CD4-positive, alpha-beta T cell treated with Interleukin-17A for 4 hours (primary cell): Measurements from ENCODE around the gene LPCAT1.
A peak's percentile ranks its signal among the peaks of the same experiment; 100 is the strongest.
"Not testable (repeated sequence)": the region's sequence is repeated elsewhere in the genome, so short reads cannot be mapped to it uniquely, and the experiment has no call there.

Source experiments
- DNase-seq: peaks from one replicate; pipeline ENCODE4 v3.0.0-alpha.2; 2020; ENCODE audit warnings: mixed read lengths

Gene LPCAT1

DNA sequence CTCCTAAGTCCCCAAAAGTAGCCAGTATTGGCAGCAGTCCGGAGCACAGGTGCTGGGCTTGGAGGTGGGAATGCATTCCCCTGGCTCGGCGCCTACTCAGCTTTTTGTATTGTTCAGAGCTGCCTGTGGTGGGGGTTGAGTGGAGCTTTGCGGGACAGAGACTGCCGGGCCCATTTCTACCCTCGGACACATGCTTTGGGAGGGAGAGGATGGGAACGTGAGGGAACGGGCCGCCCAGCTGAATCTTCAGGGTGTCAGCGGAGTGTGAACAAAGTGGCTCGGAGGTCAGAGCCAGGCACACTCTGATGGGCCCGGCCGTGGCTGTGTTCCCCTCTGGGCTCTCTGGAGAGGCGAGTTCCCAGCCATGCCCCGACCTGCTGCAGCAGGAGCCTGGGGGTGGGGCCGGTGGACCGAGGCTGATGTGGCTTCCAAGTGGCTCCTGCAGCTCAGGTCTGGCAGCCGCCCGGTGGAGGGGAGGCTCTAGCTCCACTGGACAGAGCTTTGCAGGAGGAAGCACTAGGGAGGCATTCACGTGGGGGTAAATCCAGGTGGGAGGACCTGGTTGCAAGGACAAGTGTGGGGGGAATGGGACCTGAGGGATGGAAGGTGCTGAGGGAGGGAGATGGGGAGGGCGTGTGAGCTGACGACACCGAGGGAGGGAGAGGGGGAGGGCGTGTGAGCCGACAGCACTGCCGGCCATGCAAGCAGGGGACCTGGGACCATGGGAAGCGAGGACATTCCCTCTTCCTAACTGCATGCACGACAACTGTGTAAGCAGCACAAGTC, 47.4 kb downstream of the LPCAT1 start:
- no peak for DNase-seq

DNA sequence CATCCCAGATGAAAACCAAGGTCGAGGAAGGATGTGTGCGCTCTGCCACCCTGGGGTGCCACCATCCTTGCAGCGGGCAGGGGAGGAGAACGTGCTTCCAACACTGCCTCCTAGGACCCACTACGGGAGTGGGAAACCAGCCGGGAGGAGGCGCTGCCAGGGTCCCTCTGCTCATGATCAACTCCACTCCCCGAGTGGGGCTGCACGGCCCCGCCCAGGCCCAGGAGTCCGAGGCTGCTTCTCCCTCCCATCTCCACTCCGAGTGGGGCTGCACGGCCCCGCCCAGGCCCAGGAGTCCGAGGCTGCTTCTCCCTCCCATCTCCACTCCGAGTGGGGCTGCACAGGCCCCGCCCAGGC, 48.2 kb downstream of the LPCAT1 start:
- DNase-seq: not testable (repeated sequence)

DNA sequence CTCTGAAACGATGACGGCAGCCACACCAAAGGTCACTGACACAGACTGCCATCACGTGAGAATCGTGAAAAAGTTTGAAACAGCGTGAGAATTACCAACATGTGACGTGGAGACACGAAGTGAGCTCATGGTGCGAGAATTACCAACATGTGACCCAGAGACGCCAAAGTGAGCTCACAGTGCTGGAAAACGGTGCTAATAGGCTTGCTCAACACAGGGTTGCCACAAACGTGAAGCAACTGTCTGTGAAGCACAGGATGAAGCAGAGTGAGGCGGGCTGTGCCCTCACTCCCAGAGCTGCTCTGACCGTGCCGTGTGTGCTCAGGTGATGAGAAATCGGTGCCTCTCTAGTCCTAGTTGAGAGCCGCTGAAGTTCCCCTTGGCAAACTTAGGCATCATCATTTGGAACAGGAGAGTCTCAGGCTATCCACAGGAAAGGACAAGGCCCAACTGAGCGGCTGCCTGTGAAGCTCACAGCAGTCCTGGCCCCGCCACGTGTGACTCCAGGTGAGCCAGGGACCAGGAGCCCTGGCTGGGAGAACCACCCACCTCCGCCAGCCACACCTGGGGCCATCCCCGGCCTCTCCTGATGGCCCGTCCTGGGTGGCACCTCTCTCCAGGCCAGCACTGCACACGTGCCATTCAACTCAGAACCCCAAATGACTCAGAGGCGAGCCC, 48.8 kb downstream of the LPCAT1 start:
- no peak for DNase-seq

DNA sequence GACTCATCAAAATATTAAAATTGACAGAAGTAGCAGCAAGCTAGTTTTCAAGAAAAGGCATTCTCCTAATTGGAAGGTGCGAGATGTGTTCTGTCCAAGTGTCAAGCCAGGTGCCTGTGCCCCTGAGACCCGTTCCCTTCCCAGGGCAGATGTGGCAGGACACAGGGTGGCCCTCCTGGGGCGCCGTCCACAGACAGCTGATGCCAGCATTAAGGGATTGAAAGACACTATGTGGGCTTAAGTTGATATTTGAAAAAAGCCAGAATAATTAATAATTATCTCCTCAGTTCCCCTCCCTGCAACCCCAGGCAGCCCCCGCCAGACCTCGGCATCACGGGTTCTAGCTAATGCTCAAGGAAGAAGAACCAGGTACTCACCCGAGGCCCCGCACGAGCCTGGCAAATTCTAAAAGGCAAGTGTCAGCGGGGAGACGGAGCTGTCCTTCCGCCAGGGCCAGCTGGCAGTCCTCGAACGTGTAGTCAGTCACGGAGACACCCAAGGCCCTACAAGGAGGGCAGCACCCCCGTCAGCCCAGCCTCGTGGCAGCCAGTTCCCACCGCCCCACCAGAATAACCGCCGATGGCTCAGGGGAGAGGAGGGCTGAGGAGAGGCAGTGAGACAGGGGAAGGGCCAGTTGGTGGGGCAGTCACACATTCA, 49.4 kb downstream of the LPCAT1 start:
- no peak for DNase-seq

DNA sequence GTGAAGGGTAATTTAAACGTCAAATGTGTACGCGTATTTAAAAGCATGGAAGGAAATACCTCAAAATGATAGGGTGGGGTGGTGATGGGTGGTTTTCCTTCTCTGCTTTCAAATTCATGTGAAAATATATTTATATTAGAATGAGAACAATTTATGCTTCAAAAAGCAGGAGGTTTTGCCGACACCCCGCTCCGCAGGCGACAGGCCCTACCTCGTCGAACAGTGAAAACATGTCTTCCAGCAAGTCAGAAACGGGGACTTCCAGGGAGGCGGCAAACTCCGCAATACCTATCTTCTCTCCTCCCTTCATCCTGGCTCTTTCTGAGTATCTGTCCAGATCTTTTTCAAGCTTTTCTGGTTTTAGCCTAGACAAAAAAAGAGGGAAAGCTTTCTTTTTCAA, 50.0 kb downstream of the LPCAT1 start:
- no peak for DNase-seq

DNA sequence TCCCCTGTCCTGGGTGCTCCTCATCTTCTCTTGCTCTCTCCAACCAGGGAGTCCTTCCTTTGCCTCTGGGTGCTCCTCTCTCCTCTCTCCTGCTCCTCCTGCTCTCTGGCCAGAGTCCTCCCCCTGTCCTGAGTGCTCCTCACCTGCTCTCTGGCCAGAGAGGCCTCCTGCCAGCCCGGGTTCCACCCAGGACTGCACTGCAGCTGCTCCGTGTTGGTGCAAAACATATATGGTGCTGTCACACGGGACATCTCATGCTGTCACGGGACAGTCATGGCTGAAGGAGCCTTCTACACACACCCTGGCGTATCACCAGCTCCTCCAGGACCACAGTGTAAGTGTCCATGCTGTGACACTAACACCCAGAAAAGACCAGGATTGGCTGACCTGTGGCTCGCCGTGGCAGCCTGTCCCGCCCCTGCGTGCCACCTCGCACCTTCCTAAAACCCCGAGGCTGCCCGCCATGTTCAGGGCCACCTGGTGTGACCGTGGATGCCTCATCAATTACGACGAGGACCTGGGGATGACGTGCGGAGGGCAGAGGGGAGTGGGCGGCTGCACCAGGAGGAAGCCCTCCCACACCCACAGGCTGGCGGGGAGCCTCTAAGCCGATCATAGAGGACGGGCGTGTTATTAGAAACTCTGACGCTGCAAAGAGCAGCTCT, 50.7 kb downstream of the LPCAT1 start:
- no peak for DNase-seq

DNA sequence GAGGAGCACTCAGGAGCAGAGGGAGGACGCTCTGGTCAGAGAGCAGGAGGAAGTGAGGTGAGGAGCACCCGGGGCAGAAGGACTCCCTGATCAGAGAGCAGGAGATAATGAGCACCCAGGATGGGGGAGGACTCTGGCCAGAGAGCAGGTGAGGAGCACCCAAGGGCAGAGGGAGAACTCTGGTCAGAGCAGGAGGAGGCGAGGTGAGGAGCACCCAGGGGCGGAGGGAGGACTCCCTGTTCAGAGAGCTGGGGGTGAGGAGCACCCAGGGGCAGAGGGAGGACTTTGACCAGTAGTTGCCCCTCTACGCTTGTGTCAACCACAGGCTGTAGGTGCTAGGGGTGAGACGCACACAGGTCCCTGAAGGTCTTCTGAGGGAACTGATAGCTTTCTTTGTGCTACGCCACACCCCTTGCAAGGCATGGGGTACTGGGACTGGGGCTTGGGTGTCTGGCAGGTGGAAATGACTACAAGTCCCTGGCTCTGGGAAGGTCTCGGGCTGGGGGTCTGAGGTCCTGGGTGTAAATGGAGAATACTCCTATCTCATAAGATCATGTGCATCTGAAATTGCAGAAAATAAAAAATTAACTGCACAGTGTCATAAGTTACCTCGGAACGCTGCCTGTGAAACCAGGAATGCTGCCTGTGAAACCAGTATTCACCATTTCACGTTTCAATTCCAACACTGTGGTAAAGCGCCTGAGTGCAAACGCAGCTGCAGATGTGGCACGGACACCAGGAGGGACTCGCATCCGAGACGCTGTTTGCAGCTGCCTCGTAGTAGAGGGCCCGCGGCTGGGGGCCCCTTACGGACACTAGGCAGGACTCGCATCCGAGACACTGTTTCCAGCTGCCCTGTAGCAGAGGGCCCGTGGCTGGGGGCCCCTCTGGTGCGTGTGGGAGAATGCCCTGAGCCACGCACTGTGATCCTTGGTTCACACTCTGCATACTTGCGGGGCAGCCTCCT, 51.5 kb downstream of the LPCAT1 start:
- no peak for DNase-seq

DNA sequence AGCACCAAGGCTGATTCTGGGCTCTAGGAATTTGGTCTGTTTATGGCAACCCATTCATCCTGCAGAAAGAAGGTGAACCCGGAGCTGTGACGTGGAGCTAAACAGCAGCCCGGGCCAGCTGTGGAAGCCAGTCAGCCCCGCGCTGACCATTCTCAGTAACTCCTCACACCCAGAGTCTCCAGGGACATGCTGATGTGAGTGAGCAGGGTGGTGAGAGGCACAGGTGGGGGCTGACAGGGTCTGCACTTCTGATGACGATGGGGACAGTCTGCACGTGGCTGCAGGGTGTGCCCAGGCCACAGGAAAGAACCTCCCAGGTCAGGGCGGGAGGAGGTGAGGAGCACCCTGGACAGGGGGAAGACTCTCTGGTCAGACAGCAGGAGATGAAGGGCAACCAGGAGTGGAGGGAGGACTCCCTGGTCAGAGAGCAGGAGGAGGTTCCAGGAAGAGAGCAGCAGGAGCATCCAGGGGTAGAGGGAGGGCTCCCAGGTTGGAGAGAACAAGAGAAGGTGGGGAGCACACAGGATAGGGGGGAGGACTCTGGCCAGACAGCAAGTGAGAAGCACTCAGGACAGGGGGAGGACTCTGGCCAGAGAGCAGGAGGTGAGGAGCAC, 52.4 kb downstream of the LPCAT1 start:
- DNase-seq: no peak

DNA sequence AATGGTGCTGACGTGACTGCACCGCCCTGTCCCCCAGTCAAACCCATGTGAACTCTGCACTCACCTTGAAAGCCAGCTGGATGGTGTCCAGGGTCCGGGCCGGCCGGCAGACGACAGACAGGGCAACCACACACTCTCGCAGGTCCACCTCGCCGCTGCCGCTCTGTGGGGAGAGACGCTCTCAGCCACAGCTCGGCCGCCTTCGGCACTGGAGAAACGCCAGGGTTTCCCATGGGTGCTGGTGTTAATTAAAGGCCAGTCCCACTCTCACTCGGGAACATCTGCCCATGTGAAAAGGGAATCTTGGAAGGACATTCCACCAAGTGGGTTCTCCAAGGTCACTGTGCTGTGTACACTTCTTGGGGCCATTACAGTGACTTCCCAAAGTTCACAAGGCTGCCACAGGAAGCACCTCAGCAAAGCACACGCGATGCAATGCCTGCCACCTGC, 53.0 kb downstream of the LPCAT1 start:
- DNase-seq: no peak

DNA sequence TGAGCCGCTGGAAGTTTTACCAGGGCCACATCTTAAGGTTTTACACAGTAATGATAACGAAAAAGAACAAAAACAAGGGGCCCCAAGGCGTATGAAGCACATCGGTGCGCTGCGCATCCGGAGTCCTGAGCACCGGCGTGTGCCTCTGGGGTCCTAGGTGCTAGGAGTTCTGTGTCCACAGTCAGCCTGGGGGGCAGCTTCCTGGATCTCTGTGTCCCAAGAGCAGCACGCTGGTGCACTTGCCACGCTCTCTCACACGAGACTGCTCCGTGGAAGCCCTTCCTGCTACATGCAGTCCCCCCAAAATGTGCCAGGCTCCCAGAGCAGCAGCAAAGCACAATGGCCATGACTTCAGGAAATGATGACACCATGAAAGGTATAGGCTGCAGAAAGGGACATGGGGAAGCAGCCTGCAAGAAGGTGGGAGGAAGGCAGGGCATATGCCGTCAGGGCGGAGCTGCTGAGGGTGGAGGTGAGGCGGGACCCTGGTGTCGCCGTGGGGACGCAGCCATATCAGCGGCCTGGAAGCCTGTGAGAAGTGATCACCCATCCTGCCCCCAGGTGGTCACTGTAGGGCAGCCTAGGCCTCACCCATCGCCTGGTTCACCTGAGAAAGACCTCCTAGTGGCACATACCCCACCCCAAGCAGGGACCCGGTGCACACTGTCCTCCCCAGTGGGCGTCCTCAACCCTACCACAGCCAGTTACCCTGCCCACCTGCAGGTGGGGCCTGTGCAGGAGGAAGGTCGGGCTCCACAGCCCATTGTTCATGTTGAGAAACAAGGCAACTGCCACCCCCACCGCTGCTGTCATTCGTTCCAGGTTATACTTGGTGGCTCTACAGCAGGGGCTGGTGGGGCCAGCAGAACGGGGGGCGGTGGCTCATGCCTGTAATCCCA, 54.9 kb downstream of the LPCAT1 start:
- no peak for DNase-seq

DNA sequence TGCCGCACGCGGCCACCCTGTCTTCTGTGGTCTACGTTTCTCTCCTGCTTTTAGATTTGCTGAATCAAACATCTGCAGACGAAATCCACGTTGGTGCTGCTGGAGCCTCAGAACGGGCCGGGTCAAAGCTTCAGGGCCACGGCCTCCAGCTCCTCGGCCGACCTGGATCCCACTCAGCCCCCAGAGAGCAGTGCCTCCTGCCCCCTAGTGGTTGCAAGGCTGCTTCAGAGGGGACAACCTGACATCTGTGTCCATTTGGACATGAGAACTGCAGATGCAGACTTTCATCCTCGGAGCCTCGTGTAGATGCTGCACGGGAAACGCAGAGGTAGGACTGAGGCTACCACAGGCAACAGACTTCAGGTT, 55.5 kb downstream of the LPCAT1 start:
- DNase-seq: peak; percentile 48

DNA sequence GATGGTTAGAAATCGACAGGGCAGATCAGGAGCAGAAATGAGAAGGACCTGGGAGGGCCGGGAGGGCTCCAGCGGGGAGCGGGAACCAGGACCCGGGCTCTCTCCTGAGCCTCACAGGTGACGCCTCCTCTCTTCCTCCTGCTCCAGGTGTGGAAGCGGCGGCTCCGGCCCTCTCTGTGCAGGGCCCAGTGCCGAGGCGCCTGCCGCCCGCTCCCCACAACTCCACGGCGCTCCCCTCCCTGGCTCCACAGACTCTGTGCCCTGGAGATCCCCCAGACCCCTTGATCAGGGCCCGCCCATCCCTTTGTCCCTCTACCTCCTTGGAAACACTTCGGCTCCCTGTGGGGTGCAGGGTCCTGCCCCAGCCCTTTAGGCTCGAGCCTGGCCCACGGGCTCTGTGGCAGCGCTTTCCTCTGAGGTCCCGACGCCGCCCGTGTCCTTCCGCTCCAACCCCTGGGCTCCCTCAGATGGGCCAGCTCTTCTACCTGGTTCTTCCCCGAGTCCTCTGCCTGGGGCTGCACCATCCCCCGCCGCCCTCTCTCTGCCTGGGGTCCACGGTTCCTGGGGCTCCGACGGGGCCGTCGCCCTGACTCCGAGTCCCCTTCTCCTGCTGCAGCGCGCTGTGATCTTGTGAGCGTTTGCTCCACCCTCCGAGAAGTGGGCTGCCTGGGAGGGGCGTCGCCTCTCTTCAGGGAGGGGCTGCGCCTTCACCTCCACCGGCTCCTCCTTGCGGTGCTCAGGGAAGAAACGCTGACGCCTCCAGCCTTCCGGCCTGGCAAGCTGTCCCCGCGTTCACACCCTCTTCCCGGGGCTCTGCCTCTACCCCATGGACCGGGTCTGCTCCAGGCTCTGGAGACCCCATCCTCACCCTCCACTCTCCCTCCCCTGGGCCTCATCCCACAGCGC, 56.2 kb downstream of the LPCAT1 start:
- DNase-seq: no peak

DNA sequence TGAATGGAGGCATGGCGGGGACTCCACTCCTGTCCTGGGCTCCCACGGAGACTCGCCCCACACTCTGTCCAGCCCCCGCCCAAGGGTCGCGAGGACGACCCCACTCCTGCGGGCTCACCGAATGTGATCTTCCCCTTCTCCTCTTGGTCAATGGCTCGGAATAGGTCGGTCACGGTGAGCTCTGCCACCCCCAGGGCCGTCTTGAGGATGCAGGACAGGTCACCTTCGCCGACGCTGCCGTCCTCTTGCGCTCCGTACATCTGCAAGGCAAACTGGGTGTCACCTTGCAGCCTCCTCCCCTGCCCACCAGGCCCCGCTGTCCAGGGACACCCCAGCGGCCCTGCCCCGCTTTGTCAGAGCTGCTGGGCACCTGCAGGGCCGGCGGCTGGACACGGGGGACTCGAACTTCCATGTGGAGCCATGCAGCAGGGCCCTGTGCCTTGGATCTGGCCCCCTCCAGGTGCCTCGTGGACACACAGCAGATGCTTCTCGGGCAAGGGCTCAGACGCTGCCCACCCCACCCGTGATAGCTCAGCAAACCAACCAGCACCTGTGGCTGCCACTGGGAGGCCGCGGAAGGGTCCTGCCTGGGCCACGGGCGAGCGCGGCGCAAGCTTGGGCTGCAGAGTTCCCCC, 57.0 kb downstream of the LPCAT1 start:
- no peak for DNase-seq

DNA sequence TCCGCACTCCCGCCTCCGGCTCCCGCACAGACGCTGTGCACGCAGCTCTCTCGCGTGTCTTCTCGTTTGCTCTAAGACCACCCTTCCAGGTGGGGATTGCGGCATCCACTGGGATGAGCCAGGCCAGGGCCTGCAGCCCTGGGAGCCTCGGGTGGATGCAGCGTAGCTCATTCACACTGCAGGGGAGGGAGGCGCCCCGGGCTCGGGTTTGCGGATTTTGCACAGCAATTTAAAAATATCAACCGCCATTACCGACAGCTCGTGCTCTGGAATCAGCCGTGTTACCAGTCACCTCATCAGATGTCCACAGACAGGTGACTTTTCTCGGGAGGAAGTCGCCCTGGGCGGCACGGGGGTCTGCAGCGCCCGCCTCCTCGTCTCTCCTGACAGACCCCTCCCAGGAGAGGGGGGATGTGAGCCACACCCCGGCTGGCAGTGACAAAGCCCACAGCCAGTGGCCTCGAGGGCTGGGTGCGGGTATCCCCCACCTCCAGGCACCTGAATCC, 57.7 kb downstream of the LPCAT1 start:
- DNase-seq: no peak

DNA sequence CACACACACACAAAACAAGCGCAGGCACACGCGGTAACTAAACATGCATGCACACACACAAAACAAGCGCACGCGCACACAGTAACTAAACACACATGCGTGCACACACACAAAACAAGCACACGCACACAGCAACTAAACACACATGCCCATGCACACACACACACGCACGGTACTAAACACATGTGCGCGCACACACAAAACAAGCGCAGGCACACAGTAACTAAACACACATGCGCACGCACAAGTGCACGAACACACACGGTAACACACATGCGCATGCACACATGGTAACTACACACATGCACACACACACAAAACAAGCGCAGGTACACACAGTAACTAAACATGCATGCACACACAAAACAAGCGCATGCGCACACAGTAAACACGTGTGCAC, 58.6 kb downstream of the LPCAT1 start:
- no peak for DNase-seq

DNA sequence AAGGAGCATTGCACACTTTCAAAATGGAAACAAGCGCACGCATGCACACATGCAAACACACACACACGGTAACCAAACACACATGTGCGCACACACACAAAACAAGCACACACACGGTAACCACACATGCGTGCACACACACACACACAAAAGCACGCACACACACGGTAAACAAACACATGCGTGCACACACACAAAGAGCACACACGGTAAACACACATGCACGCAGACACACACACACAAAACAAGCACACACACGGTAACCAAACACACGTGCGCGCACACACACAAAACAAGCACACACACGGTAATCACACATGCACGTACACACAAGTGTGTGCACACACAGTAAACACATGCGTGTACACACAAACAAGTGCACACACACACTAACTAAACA, 59.2 kb downstream of the LPCAT1 start:
- DNase-seq: no peak

DNA sequence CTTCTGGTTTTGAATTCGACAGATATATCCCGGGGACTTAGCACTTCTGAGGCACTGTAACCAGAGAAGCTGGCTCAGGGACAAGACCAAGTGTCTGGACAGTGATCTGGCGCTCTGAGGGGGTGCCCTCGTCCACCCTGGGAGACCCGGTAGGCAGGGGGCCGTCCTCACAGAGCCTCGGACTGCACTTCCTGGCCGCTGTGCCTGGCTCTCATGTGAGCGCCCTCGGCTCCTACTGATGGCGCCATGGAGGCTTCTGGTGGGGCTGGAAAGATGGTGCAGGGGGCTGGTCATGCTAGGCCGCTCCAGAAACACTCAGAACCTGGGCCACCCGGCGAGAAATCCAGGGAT, 59.7 kb downstream of the LPCAT1 start:
- no peak for DNase-seq

DNA sequence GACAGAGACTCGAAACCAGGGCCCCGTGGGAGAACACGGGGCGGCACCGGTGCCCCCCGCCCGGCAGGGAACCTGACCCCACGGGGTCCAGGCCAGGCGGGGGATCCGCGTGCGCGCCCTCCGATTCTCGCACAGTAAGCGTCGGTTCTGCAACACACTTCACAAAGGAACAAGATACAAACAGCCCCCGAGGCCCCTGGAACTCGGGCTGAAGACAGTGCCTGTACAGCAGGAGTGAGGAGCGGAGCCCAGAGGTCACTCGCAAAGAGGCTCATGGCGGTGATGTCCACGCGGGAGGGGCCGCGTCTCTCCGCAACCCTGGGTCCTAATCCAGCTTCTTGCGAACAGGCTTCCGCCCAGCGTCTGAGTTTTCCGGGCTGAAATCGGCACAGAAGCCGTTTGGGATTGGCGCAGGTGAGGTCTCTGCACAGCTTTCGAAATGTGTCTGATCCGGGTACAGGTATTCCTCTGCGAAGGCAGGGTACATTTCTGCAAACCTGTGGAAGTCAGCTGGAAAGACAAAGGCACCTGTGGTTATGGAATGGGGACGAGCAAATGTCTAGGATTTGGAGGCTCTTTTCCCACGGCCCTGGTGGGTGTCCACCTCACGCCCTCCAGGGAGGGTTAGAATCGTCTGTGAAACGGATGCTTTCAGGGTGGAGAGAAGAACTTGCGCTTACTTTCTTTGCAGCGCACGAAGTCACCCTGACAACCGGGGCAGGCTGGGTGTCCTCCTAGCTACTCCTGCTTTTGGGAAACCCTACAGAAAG, 60.2 kb downstream of the LPCAT1 start:
- no peak for DNase-seq
